HG03095 (cell line): ENCODE results near the gene CDC42BPB.

ENCODE experiments used
- ATAC-seq: cut with Tn5 transposase; IDR thresholded peaks from one replicate; pipeline ENCODE4 v1.9.1; 2021; ENCODE audit warnings: moderate library complexity; ENCODE audit not compliant: unreplicated experiment

CDC42BPB gene

GRCh38 chr14:102945346-102946130 is 111.8 kb downstream of the CDC42BPB start:
- no peak for ATAC-seq

- no peak for ATAC-seq
Observed at GRCh38 chr14:102944448-102945330, 112.7 kb downstream of the CDC42BPB start.

- ATAC-seq, result no peak
Observed at GRCh38 chr14:102943979-102944378, 113.4 kb downstream of the CDC42BPB start.

DNA sequence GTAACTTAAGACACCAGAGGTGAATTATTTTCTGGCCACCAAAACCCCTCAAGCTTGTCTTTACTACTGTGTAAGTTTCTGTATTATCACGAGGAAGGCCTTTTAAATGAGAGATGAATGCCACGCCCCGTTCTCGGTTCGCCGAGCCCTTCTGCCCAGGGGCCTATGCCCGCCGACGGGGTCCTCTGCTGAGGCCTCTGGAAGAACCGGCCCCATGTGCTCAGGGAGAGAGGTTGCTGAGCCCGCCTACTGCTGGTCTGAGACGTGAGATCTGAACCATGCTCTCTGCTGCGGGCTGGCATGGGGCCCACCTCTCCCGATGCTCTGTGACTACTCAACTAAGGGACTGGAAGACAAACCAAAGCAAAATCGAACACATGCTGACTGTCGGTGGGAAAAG is 113.9 kb downstream of the CDC42BPB start:
- ATAC-seq, result no peak

DNA sequence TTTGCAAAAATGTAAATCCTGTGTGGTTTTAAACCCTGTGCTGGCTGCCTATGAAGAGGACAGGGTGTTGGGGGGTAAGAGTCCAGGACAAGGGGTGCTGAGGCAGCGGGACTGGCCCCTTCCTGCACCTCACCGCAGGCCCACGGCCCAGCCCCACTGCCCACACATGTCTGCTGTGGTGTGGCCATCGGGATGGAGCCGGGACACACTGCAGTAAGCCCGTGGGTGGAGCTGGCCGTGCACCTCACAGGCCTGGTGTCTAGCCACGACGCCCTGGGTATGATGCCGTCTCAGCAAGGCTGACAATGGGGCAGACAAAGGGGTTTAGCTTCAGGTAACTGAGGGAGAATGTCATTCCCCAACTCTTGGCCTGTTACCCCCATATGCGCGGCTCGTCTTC is 115.3 kb downstream of the CDC42BPB start:
- no peak for ATAC-seq

- no peak for ATAC-seq
Observed at GRCh38 chr14:102941419-102942011, 115.8 kb downstream of the CDC42BPB start.

DNA sequence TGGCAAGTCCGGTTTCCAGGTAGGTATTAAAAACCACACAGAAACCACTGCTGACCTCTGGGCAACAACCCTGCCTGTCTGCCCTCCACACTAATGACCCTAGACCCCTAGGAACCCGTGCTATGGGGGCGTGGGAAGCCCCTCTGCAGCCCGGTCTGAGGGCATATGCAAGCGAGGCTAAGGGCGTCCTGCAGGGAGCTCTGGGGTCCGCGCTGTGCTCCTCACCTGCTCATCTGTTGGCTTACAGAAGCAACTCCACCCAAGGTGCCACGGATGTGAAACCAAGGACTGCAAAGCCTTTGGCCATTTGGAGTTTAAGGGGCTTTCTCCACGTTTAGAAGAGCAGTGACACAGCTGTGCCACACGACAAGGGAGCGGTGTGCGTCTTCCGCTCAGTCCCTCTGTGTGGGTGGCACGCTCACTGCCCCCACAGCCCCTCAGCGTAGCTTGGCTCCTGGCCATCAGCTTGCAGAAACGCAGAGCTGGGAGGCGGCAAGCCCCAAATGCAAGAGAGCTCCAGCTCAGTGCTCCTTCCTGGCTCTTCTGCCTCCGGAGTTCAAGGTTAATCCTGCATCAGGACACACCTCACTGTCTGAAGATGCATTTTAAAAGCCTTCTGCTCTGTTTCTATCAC is 116.5 kb downstream of the CDC42BPB start:
- ATAC-seq, result no peak

DNA sequence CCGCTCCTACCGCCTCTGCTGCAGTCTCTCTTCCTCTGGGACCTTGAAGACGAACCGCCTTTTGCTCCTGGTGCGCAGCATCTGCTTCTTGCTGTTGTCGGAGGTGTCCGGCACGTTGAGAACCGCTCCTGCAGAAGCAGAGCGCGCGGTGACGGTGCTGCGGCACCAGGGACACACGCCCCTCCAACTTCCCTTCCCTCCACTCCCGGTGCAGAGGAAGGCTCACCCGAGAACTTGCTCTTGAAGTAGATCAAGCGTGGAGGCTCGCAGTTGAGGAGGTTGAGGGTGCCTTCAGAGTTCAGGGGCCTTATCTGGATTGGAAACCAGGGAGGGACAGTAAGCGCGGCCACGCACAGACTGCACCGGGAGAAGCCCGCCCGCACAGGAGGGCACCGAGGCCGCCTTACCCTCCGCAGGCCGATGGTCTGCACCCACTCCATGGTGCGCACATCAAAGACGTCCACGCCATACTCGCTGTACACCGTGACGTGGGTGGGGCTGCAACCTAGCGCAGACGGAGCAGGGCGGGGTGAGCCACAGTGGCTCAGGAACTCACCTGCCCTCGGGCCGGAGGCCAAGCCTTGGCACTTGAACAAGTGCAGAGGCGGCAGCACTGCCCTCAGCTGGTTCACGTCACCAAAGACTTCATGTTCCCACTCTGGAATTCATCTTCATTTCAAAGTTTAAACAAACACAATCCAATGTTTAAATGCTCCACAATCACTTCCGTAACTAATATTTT is 117.4 kb downstream of the CDC42BPB start:
- no peak for ATAC-seq

DNA sequence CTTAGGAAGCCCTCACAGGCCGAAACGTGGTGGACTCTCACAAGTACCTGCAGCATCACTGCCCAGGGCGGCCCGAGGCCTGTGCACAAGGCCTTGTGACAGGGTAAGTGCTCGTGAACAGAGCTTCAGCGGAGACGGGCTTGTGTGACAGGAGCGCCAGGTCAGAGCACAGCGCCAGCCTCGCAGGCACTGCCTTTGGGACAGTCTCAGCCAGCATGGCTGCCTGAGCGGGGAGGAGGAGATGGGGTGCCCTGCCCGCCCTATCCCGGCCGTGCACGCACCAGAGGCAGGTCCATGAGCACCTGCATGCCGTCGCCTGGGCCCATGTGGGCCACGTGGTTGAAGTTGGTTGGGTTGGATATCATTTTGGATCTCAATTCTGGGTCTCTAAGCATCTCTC is 118.0 kb downstream of the CDC42BPB start:
- ATAC-seq, result no peak

- no peak for ATAC-seq
Observed at GRCh38 chr14:102938191-102938590, 119.2 kb downstream of the CDC42BPB start.

GRCh38 chr14:102937331-102938175 is 119.8 kb downstream of the CDC42BPB start:
- no peak for ATAC-seq

GRCh38 chr14:102935756-102936155 is 121.6 kb downstream of the CDC42BPB start:
- no peak for ATAC-seq

DNA sequence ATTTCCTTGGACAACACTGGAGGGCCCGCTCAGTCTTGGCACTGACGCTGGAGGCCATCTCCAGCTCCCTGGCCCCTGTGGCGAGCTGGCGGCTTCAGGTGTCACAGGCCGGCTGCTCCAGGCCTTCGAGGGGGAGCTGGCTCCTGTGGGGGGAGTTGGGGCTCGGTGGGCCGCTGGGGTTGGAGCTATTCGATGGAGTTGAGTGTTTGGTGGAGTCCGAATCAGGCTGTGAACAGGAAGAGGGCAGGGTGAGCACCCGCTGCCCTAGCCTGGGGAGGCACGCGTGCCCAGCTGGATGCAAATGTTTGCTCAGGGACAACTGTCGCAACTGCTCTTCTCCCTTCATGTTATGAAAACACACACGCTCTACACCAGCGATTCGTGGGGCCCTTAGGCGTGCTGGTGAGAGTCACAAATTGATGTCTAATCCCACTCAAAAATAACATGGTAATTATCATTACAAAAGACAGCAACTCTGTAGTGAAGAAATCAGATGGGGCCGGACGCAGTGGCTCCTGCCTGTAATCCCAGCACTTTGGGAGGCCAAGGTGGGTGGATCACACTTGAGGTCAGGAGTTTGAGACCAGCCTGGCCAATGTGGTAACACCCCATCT is 123.6 kb downstream of the CDC42BPB start:
- no peak for ATAC-seq

- no peak for ATAC-seq
Observed at GRCh38 chr14:102932484-102933248, 124.7 kb downstream of the CDC42BPB start.

- no peak for ATAC-seq
Observed at GRCh38 chr14:102931580-102932285, 125.6 kb downstream of the CDC42BPB start.

DNA sequence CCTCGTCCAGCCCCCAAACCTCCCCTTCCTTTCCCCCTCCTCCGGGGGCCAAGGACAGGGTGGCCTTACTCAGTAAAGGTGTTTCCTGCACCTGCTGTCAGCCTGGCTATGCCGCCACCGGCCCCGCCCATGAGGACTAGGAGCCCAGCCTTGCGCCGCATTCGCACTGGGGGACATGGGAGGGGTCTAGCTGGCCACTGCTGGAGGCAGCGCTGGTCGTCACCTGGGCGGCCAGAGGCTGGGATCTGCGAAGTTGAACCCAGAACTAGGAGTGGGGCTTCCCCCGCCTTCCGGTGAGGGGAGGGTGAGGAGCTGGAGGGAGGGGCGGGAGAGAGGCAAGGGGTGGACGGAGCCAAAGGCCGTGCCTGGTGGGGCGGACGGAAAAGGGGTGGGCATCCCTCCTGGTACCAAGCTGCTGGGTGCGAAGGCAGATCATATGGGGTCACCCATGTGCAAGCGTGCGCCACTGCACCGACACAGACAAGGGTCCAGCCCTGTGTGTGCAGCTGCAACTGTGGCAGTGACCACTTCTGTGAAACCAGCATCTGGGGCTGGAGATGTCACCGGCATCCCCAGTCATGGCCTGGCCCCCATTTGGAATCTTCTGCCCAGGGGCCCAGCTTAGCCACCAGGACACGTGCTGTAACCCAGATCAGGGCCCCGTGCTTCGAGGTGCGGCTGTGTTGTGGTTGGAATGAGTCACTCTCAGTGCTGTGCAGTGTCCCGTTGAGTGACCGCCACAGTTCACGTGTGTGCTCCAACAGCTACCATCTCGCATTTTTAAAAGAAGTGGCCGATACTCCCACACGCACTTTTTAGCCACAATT is 126.4 kb downstream of the CDC42BPB start:
- no peak for ATAC-seq
